Measurements from ENCODE around the gene MEGF6. TPM values are rescaled to one million over a fixed set of nuclear protein-coding genes. Genes with fewer than 3 reads are reported as not detected.
A peak's percentile ranks its signal among the peaks of the same experiment; 100 is the strongest.

MEGF6 gene
- polyA plus RNA-seq, 2 donors = 11.8 to 23.7 TPM

DNA sequence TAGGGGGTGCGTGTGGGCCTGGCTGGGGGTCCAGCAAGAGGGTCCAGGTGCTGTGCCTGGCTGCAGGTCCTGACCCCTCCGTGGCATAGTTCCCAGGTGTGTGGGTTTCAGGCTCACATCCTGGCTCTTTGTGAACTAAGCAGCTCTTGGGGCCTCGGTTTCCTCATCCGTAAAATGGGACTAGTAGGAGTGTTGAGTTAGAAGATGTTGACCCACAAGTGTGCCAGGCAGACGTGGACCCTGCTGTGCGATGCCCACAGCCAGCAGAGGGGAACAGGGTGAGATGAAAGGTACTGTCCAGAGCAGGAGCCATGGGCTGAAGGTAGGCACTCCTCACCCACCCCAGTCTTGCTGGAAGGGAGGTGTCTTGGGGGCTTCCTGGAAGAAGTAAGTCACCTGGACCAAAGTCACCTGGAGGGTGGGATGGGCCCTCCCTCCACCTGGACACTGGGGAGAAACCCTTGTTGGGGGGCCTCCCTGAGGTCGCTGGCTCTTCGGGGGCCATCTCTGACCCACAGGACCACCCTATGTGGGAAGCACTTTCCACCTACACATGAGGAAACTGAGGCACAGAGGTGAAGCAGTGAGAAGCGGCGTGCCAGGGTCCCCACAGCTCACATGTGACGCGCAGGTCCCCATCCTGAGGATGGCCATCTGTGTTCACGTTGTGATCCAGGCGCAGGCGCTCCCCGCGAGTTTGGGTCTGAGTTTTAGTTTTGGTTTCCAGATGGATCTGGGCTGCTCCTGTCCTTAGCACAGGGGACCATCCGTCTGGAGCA is 155.4 kb downstream of the MEGF6 start:
- Histone ChIP-seq H3K27ac (ENCODE audit: low read depth in 2 of 2, low read length in 1 of 2) (no peak overlapping the region), H3K36me3 (ENCODE audit: control insufficient read depth in 2 of 2, insufficient read depth in 2 of 2, low read length in 1 of 2) (no peaks in the 10 kb centered on the region), H3K4me3 (ENCODE audit: low read depth in 1 of 2, low read length in 2 of 2) (no peak overlapping the region), H3K27me3 (ENCODE audit: control insufficient read depth in 1 of 2, insufficient read depth in 2 of 2, low read length in 2 of 2) (no peaks in the 10 kb centered on the region), H3K4me1 (ENCODE audit: control insufficient read depth in 2 of 2, insufficient read depth in 2 of 2, low read length in 1 of 2) (peaks cover 18 to 43% of the 10 kb centered on the region in 2 donors), H3K9me3 (ENCODE audit: control insufficient read depth in 2 of 2, insufficient read depth in 1 of 2, low read depth in 1 of 2, low read length in 1 of 2) (no peaks in the 10 kb centered on the region)
- 83 to 84% methylated on average over 18 of the region's 18 CpGs for WGBS, 2 donors

DNA sequence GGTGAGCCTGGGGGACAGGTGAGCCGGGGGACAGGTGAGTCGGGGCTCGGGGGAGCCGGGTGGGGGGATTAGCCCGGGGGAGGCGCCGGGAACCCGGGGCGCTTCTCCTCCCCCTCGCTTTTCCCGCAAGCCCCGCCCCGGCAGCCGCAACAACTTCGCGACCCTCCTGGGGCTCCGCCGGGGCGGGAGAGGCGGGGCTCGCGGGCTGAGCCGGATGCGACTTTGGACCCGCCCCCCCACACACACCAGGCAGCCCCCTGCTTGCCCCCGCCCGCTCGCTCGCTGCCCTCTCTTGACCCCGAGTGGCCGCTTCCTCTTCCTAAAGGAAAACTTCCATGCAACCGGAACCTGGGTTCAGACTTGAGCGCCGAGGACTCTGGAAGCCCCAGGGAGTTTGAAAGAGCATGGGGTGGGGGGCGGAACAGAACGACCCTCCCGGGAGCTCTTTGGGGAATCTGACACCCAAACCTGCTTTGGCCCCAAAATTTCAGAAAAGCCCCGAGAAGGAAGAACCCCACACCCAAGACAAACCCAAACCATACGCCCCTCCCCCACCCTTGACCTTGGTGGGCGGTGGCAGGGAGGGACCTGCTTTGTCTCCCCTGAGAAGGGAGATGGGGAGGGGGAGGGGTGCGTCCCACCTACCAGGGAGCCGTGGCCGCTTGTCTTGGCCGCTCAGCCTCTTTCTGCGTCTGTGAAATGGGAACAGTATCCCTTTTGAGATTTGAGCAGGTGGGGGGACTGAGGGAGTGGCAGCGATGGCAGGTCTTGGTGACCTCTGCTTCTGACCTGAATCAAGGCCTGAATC is 156.3 kb downstream of the MEGF6 start:
- H3K4me1 ChIP-seq (ENCODE audit: control insufficient read depth in 2 of 2, insufficient read depth in 2 of 2, low read length in 1 of 2) = peaks cover 18 to 39% of the 10 kb centered on the region in 2 donors
- no peaks in the 10 kb centered on the region for H3K36me3 ChIP-seq (ENCODE audit: control insufficient read depth in 2 of 2, insufficient read depth in 2 of 2, low read length in 1 of 2)
- H3K27me3 ChIP-seq (ENCODE audit: control insufficient read depth in 1 of 2, insufficient read depth in 2 of 2, low read length in 2 of 2) = no peaks in the 10 kb centered on the region
- WGBS, 2 donors = 10 to 12% methylated on average over 28 to 46 of the region's 46 CpGs
- H3K27ac ChIP-seq (ENCODE audit: low read depth in 2 of 2, low read length in 1 of 2) = peak overlapping the region; percentile 58 to 59
- no peaks in the 10 kb centered on the region for H3K9me3 ChIP-seq (ENCODE audit: control insufficient read depth in 2 of 2, insufficient read depth in 1 of 2, low read depth in 1 of 2, low read length in 1 of 2)
- H3K4me3 ChIP-seq (ENCODE audit: low read depth in 1 of 2, low read length in 2 of 2) = peak overlapping the region; percentile 65 to 71

DNA sequence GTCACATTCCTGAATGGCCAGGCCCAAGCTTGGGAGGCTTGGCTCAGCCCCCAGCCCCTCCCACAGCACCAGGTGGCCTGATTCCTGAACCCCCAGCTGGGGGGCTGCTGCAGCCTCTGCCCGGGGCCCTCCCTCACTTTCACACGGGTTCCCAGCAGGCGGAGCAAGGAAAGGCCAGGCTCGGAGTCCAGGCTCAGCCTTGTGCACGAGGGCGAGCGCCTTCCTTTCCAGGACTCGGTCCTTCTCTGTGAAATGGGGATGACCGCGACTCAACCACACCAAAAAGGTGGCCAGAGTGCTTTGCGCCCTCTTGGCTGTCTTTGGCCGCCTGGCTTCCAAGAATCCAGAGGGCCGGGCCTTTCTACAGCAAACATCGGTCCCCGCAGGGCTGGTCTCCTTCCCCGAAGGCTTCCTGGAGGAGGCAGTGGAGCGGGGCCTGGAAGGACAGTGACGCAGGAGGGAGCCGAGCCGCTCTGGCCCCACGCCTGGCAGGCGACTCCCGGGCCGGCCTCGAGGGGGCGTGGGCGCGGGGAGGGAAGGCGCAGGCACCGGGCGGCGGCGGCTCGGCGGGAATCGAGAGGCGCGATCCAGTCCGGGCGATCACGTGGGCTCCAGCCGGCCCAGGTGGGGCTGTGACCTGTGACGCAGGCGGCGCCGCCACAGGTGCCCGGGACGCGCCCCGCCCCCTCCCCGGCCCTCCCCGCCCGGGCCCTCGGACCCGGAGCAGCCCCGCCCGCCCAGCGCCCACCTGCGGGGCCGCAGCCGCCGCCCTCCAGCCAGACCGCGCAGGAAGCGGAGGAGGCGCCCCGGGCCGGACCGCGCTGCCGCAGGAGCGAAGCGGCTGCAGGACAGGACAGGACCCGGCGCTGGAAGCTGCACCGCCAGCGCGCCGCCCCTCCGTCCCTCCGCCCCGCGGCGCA is 157.2 kb downstream of the MEGF6 start, which contains the start of gene ARHGEF16:
Gene ARHGEF16, plus strand, starts transcription at position 775 of the 920 bp plus-strand sequence. CDS start 8,420 bp downstream, outside the sequence.
- 4 to 8% methylated on average over 48 to 84 of the region's 84 CpGs for whole genome bisulfite sequencing, 2 donors
- Histone ChIP-seq H3K9me3 (ENCODE audit: control insufficient read depth in 2 of 2, insufficient read depth in 1 of 2, low read depth in 1 of 2, low read length in 1 of 2) (no peaks in the 10 kb centered on the region), H3K27ac (ENCODE audit: low read depth in 2 of 2, low read length in 1 of 2) (peak within 1 kb of the TSS; percentile 58 to 59), H3K27me3 (ENCODE audit: control insufficient read depth in 1 of 2, insufficient read depth in 2 of 2, low read length in 2 of 2) (no peaks in the 10 kb centered on the region), H3K4me3 (ENCODE audit: low read depth in 1 of 2, low read length in 2 of 2) (peak within 1 kb of the TSS; percentile 65 to 71), H3K4me1 (ENCODE audit: control insufficient read depth in 2 of 2, insufficient read depth in 2 of 2, low read length in 1 of 2) (peaks cover 18 to 32% of the 10 kb centered on the region in 2 donors), H3K36me3 (ENCODE audit: control insufficient read depth in 2 of 2, insufficient read depth in 2 of 2, low read length in 1 of 2) (no peaks in the 10 kb centered on the region)

DNA sequence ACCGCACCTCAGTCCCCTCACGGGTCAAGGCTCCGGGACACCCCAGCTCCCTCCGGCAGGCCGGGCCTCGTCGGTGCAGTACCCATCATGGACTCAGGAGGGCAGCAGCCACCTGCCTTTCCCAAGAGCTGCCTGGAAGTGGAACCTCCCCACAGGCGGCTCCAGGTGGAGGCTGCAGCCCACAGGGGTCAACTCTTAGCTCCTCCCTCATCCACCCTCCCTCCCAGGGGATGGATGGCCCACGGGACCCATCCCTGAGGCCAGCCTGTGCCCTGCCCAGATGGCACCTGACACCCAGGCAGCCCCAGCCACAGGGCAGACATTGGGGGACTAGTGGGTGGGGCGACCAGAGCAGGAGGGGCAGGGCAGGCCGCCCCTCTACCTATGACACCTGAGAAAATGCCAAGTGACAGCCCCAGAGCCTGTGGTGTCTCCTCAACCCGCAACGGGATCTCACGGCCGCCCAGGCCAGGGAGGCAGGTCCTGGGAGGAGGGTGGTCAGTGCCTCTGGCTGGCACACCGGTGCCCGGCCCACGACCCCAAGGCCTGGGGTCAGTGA is 158.0 kb downstream of the MEGF6 start:
- H3K9me3 ChIP-seq (ENCODE audit: control insufficient read depth in 2 of 2, insufficient read depth in 1 of 2, low read depth in 1 of 2, low read length in 1 of 2) = no peaks in the 10 kb centered on the region
- peaks cover 16 to 28% of the 10 kb centered on the region in 2 donors for H3K4me1 ChIP-seq (ENCODE audit: control insufficient read depth in 2 of 2, insufficient read depth in 2 of 2, low read length in 1 of 2)
- 21 to 24% methylated on average over 18 of the region's 18 CpGs for WGBS, 2 donors
- no peak overlapping the region for H3K4me3 ChIP-seq (ENCODE audit: low read depth in 1 of 2, low read length in 2 of 2)
- H3K27me3 ChIP-seq (ENCODE audit: control insufficient read depth in 1 of 2, insufficient read depth in 2 of 2, low read length in 2 of 2) = no peaks in the 10 kb centered on the region
- no peaks in the 10 kb centered on the region for H3K36me3 ChIP-seq (ENCODE audit: control insufficient read depth in 2 of 2, insufficient read depth in 2 of 2, low read length in 1 of 2)
- no peak overlapping the region for H3K27ac ChIP-seq (ENCODE audit: low read depth in 2 of 2, low read length in 1 of 2)

DNA sequence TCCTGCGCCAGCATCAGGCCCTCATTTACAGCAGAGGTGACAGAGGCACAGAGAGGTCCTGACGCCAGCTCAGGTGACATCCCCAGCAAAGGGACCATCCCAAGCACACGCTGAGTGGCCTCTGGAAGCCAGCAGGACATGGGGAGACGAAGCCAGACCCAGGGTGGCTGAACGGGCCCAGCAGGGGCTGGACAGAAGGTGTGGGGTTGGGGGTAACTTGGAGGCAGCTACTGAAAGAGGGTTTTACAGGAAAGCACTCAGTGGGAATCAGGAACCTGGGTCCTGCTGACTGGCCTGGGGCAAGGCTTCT is 158.5 kb downstream of the MEGF6 start:
- H3K4me1 ChIP-seq (ENCODE audit: control insufficient read depth in 2 of 2, insufficient read depth in 2 of 2, low read length in 1 of 2) = peaks cover 13 to 23% of the 10 kb centered on the region in 2 donors

DNA sequence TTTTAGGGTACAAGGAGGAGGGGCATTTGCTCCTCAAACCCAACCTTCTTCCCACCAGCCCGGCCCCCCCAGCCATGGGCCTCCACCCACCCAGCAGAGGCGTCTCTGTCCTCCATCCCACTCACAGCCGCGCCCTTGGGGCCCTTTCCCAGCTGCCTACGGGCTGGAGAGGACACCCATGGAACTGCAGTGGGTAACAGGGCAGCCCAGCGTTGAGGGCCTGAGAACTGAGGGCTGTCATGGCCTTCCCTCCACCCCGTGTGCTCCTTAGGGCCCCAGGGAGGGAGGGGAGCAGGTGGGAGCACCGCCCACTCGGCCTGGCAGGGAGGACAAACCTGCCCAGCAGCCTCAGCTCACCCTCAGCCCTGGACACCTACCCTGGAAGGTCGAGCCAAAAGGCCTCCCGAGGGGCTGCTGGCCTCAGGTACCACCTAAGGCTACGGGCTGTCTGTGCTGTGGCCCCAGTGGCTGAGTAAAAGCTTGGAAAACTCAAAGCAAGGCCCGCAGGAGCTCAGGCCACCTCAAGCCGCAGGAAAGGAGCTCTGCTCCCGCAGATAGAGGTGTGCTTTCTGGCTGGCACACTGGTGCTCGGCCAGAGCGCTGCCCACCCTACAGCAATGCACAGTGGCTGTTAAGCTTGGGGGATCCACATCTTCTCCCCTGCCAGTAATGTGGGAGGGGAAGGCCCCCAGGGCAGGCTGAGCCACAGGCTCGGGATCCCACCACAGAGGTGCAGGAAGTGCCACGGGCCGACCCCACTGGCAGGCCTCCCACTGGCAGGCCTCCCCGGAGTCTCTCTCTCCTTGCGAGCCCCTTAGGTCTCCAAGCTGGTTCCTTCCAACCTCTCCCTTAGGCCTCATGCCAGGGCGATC is 159.1 kb downstream of the MEGF6 start:
- Histone ChIP-seq H3K9me3 (ENCODE audit: control insufficient read depth in 2 of 2, insufficient read depth in 1 of 2, low read depth in 1 of 2, low read length in 1 of 2) (no peaks in the 10 kb centered on the region), H3K36me3 (ENCODE audit: control insufficient read depth in 2 of 2, insufficient read depth in 2 of 2, low read length in 1 of 2) (no peaks in the 10 kb centered on the region), H3K27ac (ENCODE audit: low read depth in 2 of 2, low read length in 1 of 2) (no peak overlapping the region), H3K4me1 (ENCODE audit: control insufficient read depth in 2 of 2, insufficient read depth in 2 of 2, low read length in 1 of 2) (peaks cover 12 to 17% of the 10 kb centered on the region in 2 donors), H3K4me3 (ENCODE audit: low read depth in 1 of 2, low read length in 2 of 2) (no peak overlapping the region), H3K27me3 (ENCODE audit: control insufficient read depth in 1 of 2, insufficient read depth in 2 of 2, low read length in 2 of 2) (no peaks in the 10 kb centered on the region)
- WGBS, 2 donors = 66 to 69% methylated on average over 23 of the region's 23 CpGs

More for the DNA sequence above, 158.5 kb downstream of the MEGF6 start:
- no peak overlapping the region for H3K4me3 ChIP-seq (ENCODE audit: low read depth in 1 of 2, low read length in 2 of 2)
- H3K27me3 ChIP-seq (ENCODE audit: control insufficient read depth in 1 of 2, insufficient read depth in 2 of 2, low read length in 2 of 2) = no peaks in the 10 kb centered on the region
- H3K27ac ChIP-seq (ENCODE audit: low read depth in 2 of 2, low read length in 1 of 2) = no peak overlapping the region
- no peaks in the 10 kb centered on the region for H3K36me3 ChIP-seq (ENCODE audit: control insufficient read depth in 2 of 2, insufficient read depth in 2 of 2, low read length in 1 of 2)
- no peaks in the 10 kb centered on the region for H3K9me3 ChIP-seq (ENCODE audit: control insufficient read depth in 2 of 2, insufficient read depth in 1 of 2, low read depth in 1 of 2, low read length in 1 of 2)
- 35 to 48% methylated on average over 5 of the region's 5 CpGs for WGBS, 2 donors

DNA sequence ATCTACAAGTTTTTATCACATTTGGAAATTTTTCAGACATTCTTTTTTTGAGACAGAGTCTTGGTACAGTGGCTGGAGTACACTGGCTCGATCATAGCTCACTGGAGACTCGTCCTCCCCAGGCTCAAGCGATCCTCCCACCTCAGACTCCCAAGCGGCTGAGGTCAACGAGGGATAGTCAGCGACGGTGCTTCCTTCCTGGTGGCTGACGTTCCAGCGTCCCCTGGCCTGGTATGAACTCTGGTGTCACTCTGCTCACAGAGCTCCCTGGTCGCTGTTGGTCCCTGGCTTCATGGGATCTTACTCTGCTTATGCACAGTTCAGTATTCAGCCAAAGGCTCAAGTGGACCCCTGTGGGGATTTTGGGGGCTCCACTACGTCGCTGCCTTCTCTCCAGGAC is 160.3 kb downstream of the MEGF6 start:
- WGBS, 2 donors = 74 to 81% methylated on average over 12 of the region's 12 CpGs
- H3K36me3 ChIP-seq (ENCODE audit: control insufficient read depth in 2 of 2, insufficient read depth in 2 of 2, low read length in 1 of 2) = no peaks in the 10 kb centered on the region
- H3K4me3 ChIP-seq (ENCODE audit: low read depth in 1 of 2, low read length in 2 of 2) = no peak overlapping the region
- H3K27me3 ChIP-seq (ENCODE audit: control insufficient read depth in 1 of 2, insufficient read depth in 2 of 2, low read length in 2 of 2) = no peaks in the 10 kb centered on the region
- no peaks in the 10 kb centered on the region for H3K9me3 ChIP-seq (ENCODE audit: control insufficient read depth in 2 of 2, insufficient read depth in 1 of 2, low read depth in 1 of 2, low read length in 1 of 2)
- H3K4me1 ChIP-seq (ENCODE audit: control insufficient read depth in 2 of 2, insufficient read depth in 2 of 2, low read length in 1 of 2) = peaks cover 7 to 14% of the 10 kb centered on the region in 2 donors
- H3K27ac ChIP-seq (ENCODE audit: low read depth in 2 of 2, low read length in 1 of 2) = no peak overlapping the region

DNA sequence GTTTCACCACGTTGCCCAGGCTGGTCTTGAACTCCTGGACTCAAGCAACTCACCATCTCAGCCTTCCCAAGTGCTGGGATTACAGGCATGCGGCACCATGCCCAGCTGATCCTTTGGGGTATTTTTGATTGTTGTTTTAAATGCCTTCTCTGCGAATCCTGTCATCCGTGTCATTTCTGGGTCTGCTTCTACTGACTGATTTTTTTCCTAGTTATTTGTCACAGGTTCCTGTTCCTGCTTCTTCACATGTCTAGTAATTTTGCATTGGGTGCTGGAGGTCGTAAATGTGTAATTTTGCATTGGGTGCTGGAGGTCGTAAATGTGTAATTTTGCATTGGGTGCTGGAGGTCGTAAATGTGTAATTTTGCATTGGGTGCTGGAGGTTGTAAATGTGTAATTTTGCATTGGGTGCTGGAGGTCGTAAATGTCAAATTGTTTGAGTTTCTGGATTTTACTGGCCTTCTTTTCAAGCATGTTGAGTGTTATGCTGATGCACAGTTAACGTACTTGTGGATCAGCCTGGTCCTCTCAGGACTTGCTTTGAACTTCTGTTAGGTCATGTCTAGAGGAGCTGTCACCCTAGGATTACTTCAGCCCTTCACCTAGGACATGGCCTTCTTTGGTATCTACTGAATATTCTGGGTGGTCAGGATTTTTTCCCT is 161.0 kb downstream of the MEGF6 start:
- no peaks in the 10 kb centered on the region for H3K27me3 ChIP-seq (ENCODE audit: control insufficient read depth in 1 of 2, insufficient read depth in 2 of 2, low read length in 2 of 2)
- 80 to 81% methylated on average over 9 of the region's 9 CpGs for WGBS, 2 donors

More for the DNA sequence above, 161.0 kb downstream of the MEGF6 start:
- Histone ChIP-seq H3K4me3 (ENCODE audit: low read depth in 1 of 2, low read length in 2 of 2) (no peak overlapping the region), H3K4me1 (ENCODE audit: control insufficient read depth in 2 of 2, insufficient read depth in 2 of 2, low read length in 1 of 2) (peaks cover 7 to 8% of the 10 kb centered on the region in 2 donors), H3K27ac (ENCODE audit: low read depth in 2 of 2, low read length in 1 of 2) (no peak overlapping the region), H3K9me3 (ENCODE audit: control insufficient read depth in 2 of 2, insufficient read depth in 1 of 2, low read depth in 1 of 2, low read length in 1 of 2) (no peaks in the 10 kb centered on the region), H3K36me3 (ENCODE audit: control insufficient read depth in 2 of 2, insufficient read depth in 2 of 2, low read length in 1 of 2) (no peaks in the 10 kb centered on the region)

All from esophagus (tissue), 2 donors.